ENCODE data around the gene ARSG.

- TF ChIP-seq POLR2A (IDR thresholded peaks at IDR 0.05) = no peak
- no peak for TF ChIP-seq CTCF (IDR thresholded peaks at IDR 0.05)
These were observed 161.5 kb downstream of the ARSG start for GRCh38 chr17:68452724-68453290.

Measured in gastroesophageal sphincter (tissue), 3 donors.